Choroid plexus epithelial cell (primary cell): ENCODE measurements around the gene GNMT.
"Not testable (repeated sequence)": the region's sequence is repeated elsewhere in the genome, so short reads cannot be mapped to it uniquely, and the experiment has no call there.

ENCODE experiments used
- DNase-seq: peaks from one replicate; pipeline ENCODE4 v3.0.0-alpha.2; 2010; ENCODE audit warnings: low read depth
- H3K4me3 ChIP-seq: 2 replicates; pipeline ENCODE4 v1.5.1; 2011; ENCODE audit warnings: low read depth, mild to moderate bottlenecking, control low read depth, low read length, moderate library complexity
- CTCF ChIP-seq: conservative IDR thresholded peaks from 2 replicates; pipeline ENCODE4 v1.5.1; 2011; ENCODE audit warnings: low read depth, mild to moderate bottlenecking, control low read depth, inconsistent platforms, low read length, moderate library complexity

The GNMT gene

GRCh38 chr6:42942444-42942843, 18.1 kb upstream of the GNMT start:
- DNase-seq, result no peak
- TF ChIP-seq CTCF, result no peak
- no peak overlapping the region for H3K4me3 ChIP-seq

- no peak for DNase-seq
- H3K4me3 ChIP-seq, result no peak overlapping the region
- no peak for TF ChIP-seq CTCF
Measured at GRCh38 chr6:42947950-42948349, 12.6 kb upstream of the GNMT start.

GRCh38 chr6:42952389-42952788, 8.2 kb upstream of the GNMT start:
- no peak for TF ChIP-seq CTCF

GRCh38 chr6:42954405-42954804, 6.1 kb upstream of the GNMT start:
- not testable (repeated sequence) for H3K4me3 ChIP-seq, DNase-seq

More at GRCh38 chr6:42952389-42952788, 8.2 kb upstream of the GNMT start:
- no peak for DNase-seq
- no peak overlapping the region for H3K4me3 ChIP-seq

- peak; percentile 20 for DNase-seq
- no peak for TF ChIP-seq CTCF
- no peak overlapping the region for H3K4me3 ChIP-seq
Measured at GRCh38 chr6:42958125-42958524, 2.4 kb upstream of the GNMT start.

- no peak for TF ChIP-seq CTCF
- DNase-seq, result no peak
- H3K4me3 ChIP-seq, result peak overlapping the region; percentile 53
Measured at GRCh38 chr6:42959917-42960242, 674 bp upstream of the GNMT start.

- DNase-seq, result no peak
- TF ChIP-seq CTCF, result no peak
- H3K4me3 ChIP-seq, result peak overlapping the region; percentile 53
Measured at GRCh38 chr6:42961020-42961470, 491 bp downstream of the GNMT start.

GRCh38 chr6:42962096-42962495, 1.5 kb downstream of the GNMT start:
- no peak for DNase-seq
- no peak for TF ChIP-seq CTCF
- H3K4me3 ChIP-seq, result no peak overlapping the region
